NCI-H526 (cell line): ENCODE results near the gene CD22.
A peak's percentile ranks its signal among the peaks of the same experiment; 100 is the strongest.
"Not testable (repeated sequence)": the region's sequence is repeated elsewhere in the genome, so short reads cannot be mapped to it uniquely, and the experiment has no call there.

Source experiments
- DNase-seq, 2 experiments: peaks; one replicate each; lab custom pipeline; 2025; lab: John Stamatoyannopoulos, UW

CD22 gene

GRCh38 chr19:35328851-35329285, at the start of gene CD22:
Gene CD22, plus strand, starts transcription at chr19:35329187. Its CDS starts 2,854 bp downstream, at chr19:35332041.
- DNase-seq: no peak

- DNase-seq: no peak
Measured at GRCh38 chr19:35279374-35279773, 49.6 kb upstream of the CD22 start.

GRCh38 chr19:35279985-35280821, 48.8 kb upstream of the CD22 start:
- DNase-seq: no peak

- no peak for DNase-seq
Measured at GRCh38 chr19:35281303-35281702, 47.7 kb upstream of the CD22 start.

- no peak for DNase-seq
Measured at GRCh38 chr19:35284153-35285094, 44.6 kb upstream of the CD22 start.

GRCh38 chr19:35285095-35285449, 43.9 kb upstream of the CD22 start:
- no peak for DNase-seq

- not testable (repeated sequence) for DNase-seq
Measured at GRCh38 chr19:35285465-35285864, 43.5 kb upstream of the CD22 start.

GRCh38 chr19:35286101-35286500, 42.9 kb upstream of the CD22 start:
- DNase-seq: not testable (repeated sequence)

- no peak for DNase-seq
Measured at GRCh38 chr19:35287713-35288112, 41.3 kb upstream of the CD22 start.

- DNase-seq: no peak
Measured at GRCh38 chr19:35288331-35288730, 40.7 kb upstream of the CD22 start.

GRCh38 chr19:35288906-35289305, 40.1 kb upstream of the CD22 start:
- DNase-seq: no peak

GRCh38 chr19:35290381-35291127, 38.4 kb upstream of the CD22 start:
- DNase-seq: peak in 1 of 2 experiments; percentile 30

- DNase-seq: peak; percentile 45 to 66
Measured at GRCh38 chr19:35291259-35291658, 37.7 kb upstream of the CD22 start.

- DNase-seq: no peak
Measured at GRCh38 chr19:35291916-35292315, 37.1 kb upstream of the CD22 start, which contains the start of gene MAG. Gene MAG, plus strand, starts transcription at chr19:35292161. Its CDS starts 3,248 bp downstream, at chr19:35295409.

- peak in 1 of 2 experiments; percentile 38 for DNase-seq
Measured at GRCh38 chr19:35292421-35293362, 36.3 kb upstream of the CD22 start.

GRCh38 chr19:35293363-35293739, 35.6 kb upstream of the CD22 start:
- no peak for DNase-seq

- DNase-seq: no peak
Measured at GRCh38 chr19:35293808-35294207, 35.2 kb upstream of the CD22 start.

GRCh38 chr19:35294328-35294727, 34.7 kb upstream of the CD22 start:
- no peak for DNase-seq

- DNase-seq: no peak
Measured at GRCh38 chr19:35294859-35295791, 33.9 kb upstream of the CD22 start.
